ENCODE data around the gene DAGLB.

The DAGLB gene

GRCh38 chr7:6422926-6423632, 24.7 kb downstream of the DAGLB start:
- no peak overlapping the region for H3K27ac ChIP-seq (ENCODE audit: low read length)

GRCh38 chr7:6422095-6422494, 25.7 kb downstream of the DAGLB start:
- H3K27ac ChIP-seq (ENCODE audit: low read length) = no peak overlapping the region
- H3K9ac ChIP-seq (ENCODE audit: low read length) = no peak overlapping the region
- H3K36me3 ChIP-seq (ENCODE audit: control insufficient read depth, low read depth, low read length) = peaks cover 55% of the 10 kb centered on the region
- no peaks in the 10 kb centered on the region for H3K4me1 ChIP-seq (ENCODE audit: control insufficient read depth, low read depth, low read length)
- no peaks in the 10 kb centered on the region for H3K9me3 ChIP-seq (ENCODE audit: control insufficient read depth, low read depth, low read length)
- no peak overlapping the region for H3K4me3 ChIP-seq (ENCODE audit: low read length)
- no peaks in the 10 kb centered on the region for H3K27me3 ChIP-seq (ENCODE audit: control insufficient read depth, insufficient read depth, low read length)

More at GRCh38 chr7:6422926-6423632, 24.7 kb downstream of the DAGLB start:
- H3K9me3 ChIP-seq (ENCODE audit: control insufficient read depth, low read depth, low read length) = no peaks in the 10 kb centered on the region
- no peaks in the 10 kb centered on the region for H3K27me3 ChIP-seq (ENCODE audit: control insufficient read depth, insufficient read depth, low read length)
- H3K4me3 ChIP-seq (ENCODE audit: low read length) = no peak overlapping the region
- no peaks in the 10 kb centered on the region for H3K4me1 ChIP-seq (ENCODE audit: control insufficient read depth, low read depth, low read length)
- H3K36me3 ChIP-seq (ENCODE audit: control insufficient read depth, low read depth, low read length) = peaks cover 58% of the 10 kb centered on the region
- H3K9ac ChIP-seq (ENCODE audit: low read length) = no peak overlapping the region

- Histone ChIP-seq H3K27ac (ENCODE audit: low read length) (no peak overlapping the region), H3K4me1 (ENCODE audit: control insufficient read depth, low read depth, low read length) (no peaks in the 10 kb centered on the region), H3K27me3 (ENCODE audit: control insufficient read depth, insufficient read depth, low read length) (no peaks in the 10 kb centered on the region), H3K9ac (ENCODE audit: low read length) (no peak overlapping the region), H3K9me3 (ENCODE audit: control insufficient read depth, low read depth, low read length) (no peaks in the 10 kb centered on the region), H3K4me3 (ENCODE audit: low read length) (no peak overlapping the region), H3K36me3 (ENCODE audit: control insufficient read depth, low read depth, low read length) (peaks cover 54% of the 10 kb centered on the region)
Measured at GRCh38 chr7:6420680-6421079, 27.1 kb downstream of the DAGLB start.

GRCh38 chr7:6419310-6419773, 28.4 kb downstream of the DAGLB start:
- Histone ChIP-seq H3K27ac (ENCODE audit: low read length) (no peak overlapping the region), H3K4me3 (ENCODE audit: low read length) (no peak overlapping the region), H3K9ac (ENCODE audit: low read length) (no peak overlapping the region), H3K4me1 (ENCODE audit: control insufficient read depth, low read depth, low read length) (no peaks in the 10 kb centered on the region), H3K36me3 (ENCODE audit: control insufficient read depth, low read depth, low read length) (peaks cover 52% of the 10 kb centered on the region), H3K27me3 (ENCODE audit: control insufficient read depth, insufficient read depth, low read length) (no peaks in the 10 kb centered on the region), H3K9me3 (ENCODE audit: control insufficient read depth, low read depth, low read length) (no peaks in the 10 kb centered on the region)

GRCh38 chr7:6417408-6417807, 30.3 kb downstream of the DAGLB start:
- Histone ChIP-seq H3K9ac (ENCODE audit: low read length) (no peak overlapping the region), H3K27ac (ENCODE audit: low read length) (no peak overlapping the region), H3K9me3 (ENCODE audit: control insufficient read depth, low read depth, low read length) (no peaks in the 10 kb centered on the region), H3K4me3 (ENCODE audit: low read length) (no peak overlapping the region), H3K27me3 (ENCODE audit: control insufficient read depth, insufficient read depth, low read length) (no peaks in the 10 kb centered on the region), H3K4me1 (ENCODE audit: control insufficient read depth, low read depth, low read length) (no peaks in the 10 kb centered on the region), H3K36me3 (ENCODE audit: control insufficient read depth, low read depth, low read length) (peaks cover 56% of the 10 kb centered on the region)

- peaks cover 56% of the 10 kb centered on the region for H3K36me3 ChIP-seq (ENCODE audit: control insufficient read depth, low read depth, low read length)
- H3K4me3 ChIP-seq (ENCODE audit: low read length) = no peak overlapping the region
- H3K27ac ChIP-seq (ENCODE audit: low read length) = no peak overlapping the region
- H3K27me3 ChIP-seq (ENCODE audit: control insufficient read depth, insufficient read depth, low read length) = no peaks in the 10 kb centered on the region
- H3K9me3 ChIP-seq (ENCODE audit: control insufficient read depth, low read depth, low read length) = no peaks in the 10 kb centered on the region
- no peak overlapping the region for H3K9ac ChIP-seq (ENCODE audit: low read length)
- no peaks in the 10 kb centered on the region for H3K4me1 ChIP-seq (ENCODE audit: control insufficient read depth, low read depth, low read length)
Measured at GRCh38 chr7:6416516-6417145, 31.1 kb downstream of the DAGLB start.

- peaks cover 65% of the 10 kb centered on the region for H3K36me3 ChIP-seq (ENCODE audit: control insufficient read depth, low read depth, low read length)
- H3K27ac ChIP-seq (ENCODE audit: low read length) = no peak overlapping the region
Measured at GRCh38 chr7:6413637-6414036, 34.1 kb downstream of the DAGLB start.

GRCh38 chr7:6409944-6410693, 37.6 kb downstream of the DAGLB start:
- Histone ChIP-seq H3K4me3 (ENCODE audit: low read length) (no peak overlapping the region), H3K9ac (ENCODE audit: low read length) (no peak overlapping the region), H3K27ac (ENCODE audit: low read length) (no peak overlapping the region)

More at GRCh38 chr7:6413637-6414036, 34.1 kb downstream of the DAGLB start:
- Histone ChIP-seq H3K9me3 (ENCODE audit: control insufficient read depth, low read depth, low read length) (no peaks in the 10 kb centered on the region), H3K4me1 (ENCODE audit: control insufficient read depth, low read depth, low read length) (no peaks in the 10 kb centered on the region), H3K27me3 (ENCODE audit: control insufficient read depth, insufficient read depth, low read length) (no peaks in the 10 kb centered on the region), H3K4me3 (ENCODE audit: low read length) (no peak overlapping the region), H3K9ac (ENCODE audit: low read length) (no peak overlapping the region)

GRCh38 chr7:6409091-6409490, 38.7 kb downstream of the DAGLB start:
- Histone ChIP-seq H3K27ac (ENCODE audit: low read length) (no peak overlapping the region), H3K9me3 (ENCODE audit: control insufficient read depth, low read depth, low read length) (no peaks in the 10 kb centered on the region), H3K36me3 (ENCODE audit: control insufficient read depth, low read depth, low read length) (peaks cover 71% of the 10 kb centered on the region), H3K4me1 (ENCODE audit: control insufficient read depth, low read depth, low read length) (no peaks in the 10 kb centered on the region), H3K27me3 (ENCODE audit: control insufficient read depth, insufficient read depth, low read length) (no peaks in the 10 kb centered on the region), H3K9ac (ENCODE audit: low read length) (no peak overlapping the region), H3K4me3 (ENCODE audit: low read length) (no peak overlapping the region)

More at GRCh38 chr7:6409944-6410693, 37.6 kb downstream of the DAGLB start:
- no peaks in the 10 kb centered on the region for H3K9me3 ChIP-seq (ENCODE audit: control insufficient read depth, low read depth, low read length)
- no peaks in the 10 kb centered on the region for H3K4me1 ChIP-seq (ENCODE audit: control insufficient read depth, low read depth, low read length)
- H3K27me3 ChIP-seq (ENCODE audit: control insufficient read depth, insufficient read depth, low read length) = no peaks in the 10 kb centered on the region
- H3K36me3 ChIP-seq (ENCODE audit: control insufficient read depth, low read depth, low read length) = peaks cover 72% of the 10 kb centered on the region

- Histone ChIP-seq H3K4me3 (ENCODE audit: low read length) (no peak overlapping the region), H3K36me3 (ENCODE audit: control insufficient read depth, low read depth, low read length) (peaks cover 75% of the 10 kb centered on the region), H3K9me3 (ENCODE audit: control insufficient read depth, low read depth, low read length) (no peaks in the 10 kb centered on the region), H3K27ac (ENCODE audit: low read length) (no peak overlapping the region), H3K27me3 (ENCODE audit: control insufficient read depth, insufficient read depth, low read length) (no peaks in the 10 kb centered on the region), H3K4me1 (ENCODE audit: control insufficient read depth, low read depth, low read length) (no peaks in the 10 kb centered on the region), H3K9ac (ENCODE audit: low read length) (no peak overlapping the region)
Measured at GRCh38 chr7:6407434-6407833, 40.3 kb downstream of the DAGLB start.

- Histone ChIP-seq H3K36me3 (ENCODE audit: control insufficient read depth, low read depth, low read length) (peaks cover 71% of the 10 kb centered on the region), H3K27me3 (ENCODE audit: control insufficient read depth, insufficient read depth, low read length) (no peaks in the 10 kb centered on the region), H3K27ac (ENCODE audit: low read length) (no peak overlapping the region), H3K4me3 (ENCODE audit: low read length) (no peak overlapping the region), H3K9ac (ENCODE audit: low read length) (no peak overlapping the region), H3K9me3 (ENCODE audit: control insufficient read depth, low read depth, low read length) (no peaks in the 10 kb centered on the region), H3K4me1 (ENCODE audit: control insufficient read depth, low read depth, low read length) (no peaks in the 10 kb centered on the region)
Measured at GRCh38 chr7:6406121-6406520, 41.6 kb downstream of the DAGLB start.
